ENCODE results near the gene GAK. TPM values are rescaled to one million over a fixed set of nuclear protein-coding genes. Genes with fewer than 3 reads are reported as not detected.

GAK gene
- total RNA-seq, 4 donors from 2014 or later: 230 to 882 (median 305) TPM

GRCh38 chr4:912548-913279 is 19.4 kb downstream of the GAK start:
- TF ChIP-seq POLR2AphosphoS5 (IDR thresholded peaks at IDR 0.05) (peak in 1 of 3 donors; percentile 39), EP300 (IDR thresholded peaks at IDR 0.05; ENCODE audit: low read depth) (no peak)
- DNase-seq: peak; percentile 34
- in situ Hi-C loops (cut with MboI; ENCODE audit: low pct_ligation_motif_present in 1 of 4, low pct_unique_long_range_greater_than_20kb in 1 of 4, low sequenced_read_pairs in 3 of 4) (no loop called here), intact Hi-C loops (cut with DNase I; ENCODE audit: low total_unique reads) (no loop called here)
- Histone ChIP-seq H3K27ac (peak overlapping the region; percentile 51 to 69 (median 62)), H3K36me3 (peaks cover 0 to 24% (median 7%) of the 10 kb centered on the region in 4 donors), H3K9me3 (no peaks in the 10 kb centered on the region), H3K27me3 (no peaks in the 10 kb centered on the region), H3K4me3 (no peak overlapping the region), H3K4me1 (peaks cover 0 to 30% (median 10%) of the 10 kb centered on the region in 4 donors)
- 57% methylated on average over 19 of the region's 19 CpGs; no CpG with 5 or more reads in 1 of the 2 donors for WGBS, 2 donors (ENCODE audit: low coverage in 1 of 2)

DNA sequence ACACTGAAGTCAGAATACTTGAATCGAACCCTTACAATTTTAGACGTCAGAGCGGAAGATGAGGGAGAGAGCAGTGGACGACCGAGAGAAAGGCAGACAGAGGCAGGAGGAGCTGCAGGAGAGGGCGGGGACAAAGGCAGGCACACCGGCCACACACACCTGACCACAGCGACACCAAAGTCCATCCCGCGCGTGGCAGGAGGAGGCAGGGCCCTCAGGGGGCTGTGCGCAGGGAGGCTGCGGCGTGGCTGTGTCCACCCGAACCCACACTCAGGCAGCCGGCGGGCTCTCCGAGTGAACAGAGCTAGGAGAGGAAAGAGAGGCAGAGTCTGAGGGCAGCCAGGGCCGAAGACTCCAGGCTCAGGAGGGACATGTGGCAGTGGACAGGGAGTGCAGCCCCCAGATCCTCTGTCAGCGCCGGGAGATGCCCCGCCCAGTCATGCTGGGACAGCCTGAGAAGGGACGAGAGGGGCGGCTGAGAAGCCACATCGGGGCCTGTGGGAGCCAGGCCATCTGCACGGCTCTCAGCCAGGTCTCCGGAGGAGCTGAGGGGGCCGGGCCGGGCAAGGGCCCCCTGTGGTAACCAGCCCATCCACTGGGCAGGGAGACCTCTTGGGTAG is 20.1 kb downstream of the GAK start:
- no peak for TF ChIP-seq EP300 (IDR thresholded peaks at IDR 0.05; ENCODE audit: low read depth)
- TF ChIP-seq POLR2A (IDR thresholded peaks at IDR 0.05): no peak
- TF ChIP-seq, protein P1, sequence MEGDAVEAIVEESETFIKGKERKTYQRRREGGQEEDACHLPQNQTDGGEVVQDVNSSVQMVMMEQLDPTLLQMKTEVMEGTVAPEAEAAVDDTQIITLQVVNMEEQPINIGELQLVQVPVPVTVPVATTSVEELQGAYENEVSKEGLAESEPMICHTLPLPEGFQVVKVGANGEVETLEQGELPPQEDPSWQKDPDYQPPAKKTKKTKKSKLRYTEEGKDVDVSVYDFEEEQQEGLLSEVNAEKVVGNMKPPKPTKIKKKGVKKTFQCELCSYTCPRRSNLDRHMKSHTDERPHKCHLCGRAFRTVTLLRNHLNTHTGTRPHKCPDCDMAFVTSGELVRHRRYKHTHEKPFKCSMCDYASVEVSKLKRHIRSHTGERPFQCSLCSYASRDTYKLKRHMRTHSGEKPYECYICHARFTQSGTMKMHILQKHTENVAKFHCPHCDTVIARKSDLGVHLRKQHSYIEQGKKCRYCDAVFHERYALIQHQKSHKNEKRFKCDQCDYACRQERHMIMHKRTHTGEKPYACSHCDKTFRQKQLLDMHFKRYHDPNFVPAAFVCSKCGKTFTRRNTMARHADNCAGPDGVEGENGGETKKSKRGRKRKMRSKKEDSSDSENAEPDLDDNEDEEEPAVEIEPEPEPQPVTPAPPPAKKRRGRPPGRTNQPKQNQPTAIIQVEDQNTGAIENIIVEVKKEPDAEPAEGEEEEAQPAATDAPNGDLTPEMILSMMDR (IDR thresholded peaks at IDR 0.05): no peak
- TF ChIP-seq POLR2AphosphoS5 (IDR thresholded peaks at IDR 0.05): no peak
- intact Hi-C loops (cut with DNase I; ENCODE audit: low total_unique reads) (no loop called here), in situ Hi-C loops (cut with MboI; ENCODE audit: low pct_ligation_motif_present in 1 of 4, low pct_unique_long_range_greater_than_20kb in 1 of 4, low sequenced_read_pairs in 3 of 4) (no loop called here)
- Histone ChIP-seq H3K4me1 (peaks cover 0 to 30% (median 10%) of the 10 kb centered on the region in 4 donors), H3K27ac (peak overlapping the region; percentile 48 to 69 (median 62)), H3K4me3 (no peak overlapping the region), H3K36me3 (peaks cover 0 to 28% (median 7%) of the 10 kb centered on the region in 4 donors), H3K27me3 (no peaks in the 10 kb centered on the region), H3K9me3 (no peaks in the 10 kb centered on the region)
- 81 to 88% methylated on average over 8 to 25 of the region's 29 CpGs for WGBS, 2 donors (ENCODE audit: low coverage in 1 of 2)
- DNase-seq: peak; percentile 22

DNA sequence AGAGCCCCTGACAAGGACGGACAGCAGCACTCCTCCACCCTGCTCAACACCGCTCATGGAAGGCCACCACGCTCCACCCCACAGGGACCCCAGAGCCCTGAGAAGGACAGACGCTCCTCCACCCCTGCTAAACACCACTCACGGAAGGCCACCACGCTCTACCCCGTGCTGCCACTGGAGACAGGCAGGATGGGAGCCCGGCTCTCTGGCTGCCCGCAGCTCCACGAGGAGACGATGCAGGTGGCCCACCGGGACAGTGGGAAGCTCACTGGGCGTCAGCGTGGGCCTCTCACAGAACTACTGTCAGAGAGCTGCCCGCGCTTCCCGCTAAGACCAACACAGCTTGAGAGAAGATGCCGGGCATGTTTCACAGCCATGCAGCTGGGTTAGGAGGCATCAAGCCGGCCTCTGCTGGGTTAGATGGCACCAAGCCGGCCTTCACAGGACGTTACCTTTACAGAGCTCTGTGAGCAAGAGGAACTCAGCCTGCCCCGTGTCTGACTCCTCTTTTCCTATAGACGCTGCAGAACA is 20.8 kb downstream of the GAK start:
- Histone ChIP-seq H3K27ac (no peak overlapping the region), H3K9me3 (no peaks in the 10 kb centered on the region), H3K4me1 (peaks cover 0 to 26% (median 10%) of the 10 kb centered on the region in 4 donors), H3K36me3 (peaks cover 0 to 28% (median 7%) of the 10 kb centered on the region in 4 donors), H3K4me3 (no peak overlapping the region), H3K27me3 (no peaks in the 10 kb centered on the region)
- in situ Hi-C loops (cut with MboI; ENCODE audit: low pct_ligation_motif_present in 1 of 4, low pct_unique_long_range_greater_than_20kb in 1 of 4, low sequenced_read_pairs in 3 of 4): no loop called here
- no peak for DNase-seq
- intact Hi-C loops (cut with DNase I; ENCODE audit: low total_unique reads): no loop called here
- 96% methylated on average over 21 of the region's 23 CpGs; no CpG with 5 or more reads in 1 of the 2 donors for WGBS, 2 donors (ENCODE audit: low coverage in 1 of 2)
- TF ChIP-seq, protein P1 (IDR thresholded peaks at IDR 0.05): no peak
- no peak for TF ChIP-seq POLR2AphosphoS5 (IDR thresholded peaks at IDR 0.05)
- TF ChIP-seq POLR2A (IDR thresholded peaks at IDR 0.05): no peak
- TF ChIP-seq EP300 (IDR thresholded peaks at IDR 0.05; ENCODE audit: low read depth): no peak

DNA sequence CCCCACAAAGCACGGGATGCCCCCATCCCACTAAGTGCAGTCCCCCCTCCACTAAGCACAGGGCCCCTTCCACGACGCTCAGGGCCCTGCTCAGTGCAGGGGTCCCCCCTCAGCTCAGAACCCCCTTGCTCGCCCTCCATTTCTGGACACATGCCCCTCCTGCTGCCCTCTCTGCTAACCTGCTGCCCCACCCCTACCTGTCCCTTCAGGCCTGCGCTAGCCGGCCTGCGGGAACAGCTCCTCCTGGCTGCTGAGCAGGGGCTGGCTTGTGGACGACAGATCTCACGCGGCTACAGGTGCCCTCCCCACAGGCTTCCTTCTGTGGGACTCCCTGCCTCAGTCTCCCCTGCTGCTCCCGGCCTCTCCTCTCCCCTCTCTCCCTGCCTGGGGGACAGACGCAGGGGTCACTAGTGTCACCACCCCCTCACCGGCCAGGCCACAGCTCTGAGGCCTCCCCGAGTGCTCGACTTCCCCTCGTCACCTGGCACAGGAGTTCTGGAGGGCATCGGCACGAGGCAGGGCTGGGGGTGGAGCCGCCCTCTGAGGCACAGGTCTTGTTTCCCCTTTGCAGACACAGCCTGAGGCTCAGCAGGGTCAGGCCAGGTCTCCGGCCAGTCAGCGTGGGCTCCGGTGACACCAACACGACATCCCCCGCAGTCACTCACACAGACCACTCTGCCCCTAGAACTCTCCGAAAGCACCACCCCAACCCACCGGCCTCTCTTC is 21.6 kb downstream of the GAK start:
- no peaks in the 10 kb centered on the region for H3K9me3 ChIP-seq
- 94% methylated on average over 26 of the region's 26 CpGs; no CpG with 5 or more reads in 1 of the 2 donors for WGBS, 2 donors (ENCODE audit: low coverage in 1 of 2)
- in situ Hi-C loops (cut with MboI; ENCODE audit: low pct_ligation_motif_present in 1 of 4, low pct_unique_long_range_greater_than_20kb in 1 of 4, low sequenced_read_pairs in 3 of 4) (no loop called here), intact Hi-C loops (cut with DNase I; ENCODE audit: low total_unique reads) (no loop called here)
- no peak overlapping the region for H3K27ac ChIP-seq
- no peak for DNase-seq
- no peaks in the 10 kb centered on the region for H3K27me3 ChIP-seq
- no peak overlapping the region for H3K4me3 ChIP-seq
- peaks cover 0 to 19% (median 9%) of the 10 kb centered on the region in 4 donors for H3K4me1 ChIP-seq
- TF ChIP-seq POLR2A (IDR thresholded peaks at IDR 0.05) (no peak), EP300 (IDR thresholded peaks at IDR 0.05; ENCODE audit: low read depth) (no peak), POLR2AphosphoS5 (IDR thresholded peaks at IDR 0.05) (no peak)
- TF ChIP-seq, protein P1 (IDR thresholded peaks at IDR 0.05): no peak
- H3K36me3 ChIP-seq: peaks cover 0 to 28% (median 7%) of the 10 kb centered on the region in 4 donors

Measured in transverse colon (tissue), 4 donors.